H1 (cell line): Measurements from ENCODE around the gene POC1B. TPM values are rescaled to one million over a fixed set of nuclear protein-coding genes. Genes with fewer than 3 reads are reported as not detected.

Source experiments
- CTCF ChIA-PET: fragments of 300-600 bp; sonication (Branson Sonifier 250); formaldehyde crosslinking; loops from one replicate; lab custom pipeline; 2021; ENCODE audit not compliant: partially characterized antibody; lab: Charles Lee
- POLR2A ChIA-PET: fragments of 300-600 bp; sonication (Branson Sonifier 250); formaldehyde crosslinking; loops from one replicate; lab custom pipeline; 2021; ENCODE audit warnings: inconsistent platforms; ENCODE audit not compliant: partially characterized antibody; lab: Charles Lee
- DNase-seq, 2 experiments: peaks; one replicate each; pipeline versions ENCODE4 v3.0.0 to v3.0.0-alpha.2; 2010 to 2022; ENCODE audit warnings: low spot score in 2 of 2, low read depth in 1 of 2, mixed read lengths in 1 of 2
- FAIRE-seq: peaks from 2 replicates; lab custom pipeline; 2011; peaks lifted over from hg19 to GRCh38; lab: Jason Lieb, UNC
- H2AFZ ChIP-seq: 2 replicates; pipeline ENCODE4 v1.8.1; 2012; ENCODE audit warnings: low read length, inconsistent platforms
- H2AK5ac ChIP-seq: 2 replicates; pipeline ENCODE4 v1.6.1; 2013; ENCODE audit warnings: low read depth, low read length
- H2BK120ac ChIP-seq: replicated peaks from 2 replicates; pipeline ENCODE3; 2013; ENCODE audit warnings: low read depth, low read length, inconsistent platforms
- H2BK12ac ChIP-seq: 2 replicates; pipeline ENCODE4 v1.6.1; 2013; ENCODE audit warnings: low read depth, low read length
- H2BK15ac ChIP-seq: 2 replicates; pipeline ENCODE4 v1.6.1; 2013; ENCODE audit warnings: low read length
- H2BK20ac ChIP-seq: 2 replicates; pipeline ENCODE4 v1.6.1; 2013; ENCODE audit warnings: low read length
- H2BK5ac ChIP-seq: 2 replicates; pipeline ENCODE4 v1.6.1; 2013; ENCODE audit warnings: low read depth, low read length
- H3K14ac ChIP-seq: 2 replicates; pipeline ENCODE4 v1.6.1; 2013; ENCODE audit warnings: inconsistent platforms; ENCODE audit not compliant: insufficient read length
- H3K18ac ChIP-seq: 2 replicates; pipeline ENCODE4 v1.6.1; 2013; ENCODE audit warnings: low read length; ENCODE audit errors: extremely low read depth
- H3K23ac ChIP-seq: 2 replicates; pipeline ENCODE4 v1.6.1; 2013; ENCODE audit warnings: inconsistent platforms; ENCODE audit not compliant: insufficient read length
- H3K23me2 ChIP-seq: 2 replicates; pipeline ENCODE4 v1.6.1; 2013; ENCODE audit warnings: low read depth, low read length
- H3K27ac ChIP-seq: 2 replicates; pipeline ENCODE4 v1.6.1; 2011; ENCODE audit warnings: low read depth, low read length, inconsistent platforms
- H3K27me3 ChIP-seq, 4 experiments: replicated peaks in 1 of 4; 1 replicate in 1 of 4; 2 replicates in 3 of 4; pipeline versions ENCODE4 v1.6.1 to v1.8.1; 2011 to 2013; ENCODE audit warnings: low read length in 3 of 4, mild to moderate bottlenecking in 3 of 4, inconsistent platforms in 2 of 4, mixed read lengths in 2 of 4, moderate library complexity in 1 of 4; ENCODE audit not compliant: control insufficient read depth in 3 of 4, insufficient read depth in 3 of 4; ENCODE audit errors: extremely low read depth in 1 of 4
- H3K36me3 ChIP-seq, 4 experiments: 2 replicates each; pipeline versions ENCODE4 v1.6.1 to v1.8.1; 2011 to 2013; ENCODE audit warnings: mild to moderate bottlenecking in 4 of 4, low read length in 3 of 4, moderate library complexity in 2 of 4, control low read depth in 1 of 4, inconsistent platforms in 1 of 4; ENCODE audit not compliant: insufficient read depth in 4 of 4, control insufficient read depth in 2 of 4
- H3K4ac ChIP-seq: replicated peaks from 2 replicates; pipeline ENCODE3; 2013; ENCODE audit warnings: low read length, low read depth, mixed read lengths, inconsistent platforms; ENCODE audit not compliant: insufficient read length
- H3K4me1 ChIP-seq, 4 experiments: replicated peaks in 1 of 4; 1 replicate in 1 of 4; 2 replicates in 3 of 4; pipeline versions ENCODE4 v1.6.1 to v1.8.1; 2011 to 2013; ENCODE audit warnings: low read length in 3 of 4, inconsistent platforms in 2 of 4, mixed read lengths in 1 of 4; ENCODE audit not compliant: insufficient read depth in 4 of 4, control insufficient read depth in 3 of 4
- H3K4me2 ChIP-seq, 2 experiments: 2 replicates each; pipeline versions ENCODE4 v1.6.1 to v1.8.1; 2011 to 2013; ENCODE audit warnings: low read depth in 2 of 2, low read length in 2 of 2, control low read depth in 1 of 2, inconsistent platforms in 1 of 2, mild to moderate bottlenecking in 1 of 2; ENCODE audit not compliant: insufficient read depth in 1 of 2
- H3K4me3 ChIP-seq, 4 experiments: fragments of 200-600, 300-600 bp in 1 of 4; sonication (generic), shearing (Covaris generic), sonication (Bioruptor Twin) in 1 of 4; 2 replicates each; pipeline versions ENCODE4 v1.5.1 to v1.8.1; 2011 to 2016; ENCODE audit warnings: low read length in 4 of 4, low read depth in 3 of 4, control low read depth in 2 of 4, inconsistent platforms in 2 of 4, mild to moderate bottlenecking in 2 of 4, mixed read lengths in 1 of 4, moderate library complexity in 1 of 4; ENCODE audit not compliant: insufficient read depth in 2 of 4; ENCODE audit errors: extremely low read depth in 1 of 4
- H3K56ac ChIP-seq: replicated peaks from 2 replicates; pipeline ENCODE3; 2013; ENCODE audit warnings: low read depth, mild to moderate bottlenecking, mixed read lengths, low read length, inconsistent platforms; ENCODE audit not compliant: insufficient read length
- H3K79me1 ChIP-seq: 2 replicates; pipeline ENCODE4 v1.6.1; 2013; ENCODE audit warnings: low read depth, low read length, control low read depth
- H3K79me2 ChIP-seq, 2 experiments: 2 replicates each; pipeline versions ENCODE4 v1.6.1 to v1.8.1; 2012 to 2013; ENCODE audit warnings: low read length in 2 of 2, mild to moderate bottlenecking in 2 of 2, inconsistent platforms in 1 of 2; ENCODE audit not compliant: insufficient read depth in 2 of 2, control insufficient read depth in 1 of 2
- H3K9ac ChIP-seq, 4 experiments: replicated peaks in 1 of 4; 1 replicate in 1 of 4; 2 replicates in 3 of 4; pipeline versions ENCODE4 v1.6.1 to v1.8.1; 2011 to 2013; ENCODE audit warnings: low read depth in 3 of 4, low read length in 3 of 4, control low read depth in 2 of 4, mild to moderate bottlenecking in 2 of 4, moderate library complexity in 2 of 4, inconsistent platforms in 1 of 4; ENCODE audit errors: extremely low read depth in 1 of 4
- H3K9me3 ChIP-seq, 2 experiments: 2 replicates each; pipeline versions ENCODE4 v1.6.1 to v1.8.1; 2012 to 2013; ENCODE audit warnings: mild to moderate bottlenecking in 2 of 2, moderate library complexity in 2 of 2, control low read depth in 1 of 2, inconsistent platforms in 1 of 2, low read depth in 1 of 2, low read length in 1 of 2, mixed read lengths in 1 of 2; ENCODE audit not compliant: insufficient read depth in 2 of 2
- H4K20me1 ChIP-seq, 2 experiments: replicated peaks in 1 of 2; 2 replicates each; pipeline versions ENCODE3 to v1.8.1; 2011 to 2013; ENCODE audit warnings: inconsistent platforms in 2 of 2, low read length in 2 of 2, mild to moderate bottlenecking in 1 of 2; ENCODE audit not compliant: insufficient read depth in 2 of 2, control insufficient read depth in 1 of 2
- H4K5ac ChIP-seq: 2 replicates; pipeline ENCODE4 v1.6.1; 2013; ENCODE audit warnings: low read length, low read depth, mixed read lengths, inconsistent platforms; ENCODE audit not compliant: insufficient read length
- H4K8ac ChIP-seq: 2 replicates; pipeline ENCODE4 v1.8.0; 2013; ENCODE audit warnings: mild to moderate bottlenecking, moderate library complexity, low read length, inconsistent platforms; ENCODE audit not compliant: insufficient read depth; ENCODE audit errors: extremely low read depth
- H4K91ac ChIP-seq: replicated peaks from 2 replicates; pipeline ENCODE3; 2013; ENCODE audit warnings: low read length, mixed read lengths, inconsistent platforms; ENCODE audit not compliant: insufficient read length
- CBX5 ChIP-seq: fragments of 300-800, 300-1000 bp; sonication (generic); IDR thresholded peaks from 2 replicates; pipeline ENCODE4 v1.7.1; 2016; ENCODE audit warnings: antibody characterized with exemption, low read length, low read depth
- CREB1 ChIP-seq: IDR thresholded peaks from 2 replicates; pipeline ENCODE4 v1.6.1; 2012; ENCODE audit warnings: inconsistent platforms
- FOSL1 ChIP-seq: IDR thresholded peaks from 2 replicates; pipeline ENCODE4 v1.6.1; 2011; ENCODE audit warnings: mild to moderate bottlenecking, low read depth, low read length, moderate library complexity; ENCODE audit not compliant: insufficient read depth
- GABPA ChIP-seq: IDR thresholded peaks from 2 replicates; pipeline ENCODE4 v1.6.1; 2011; ENCODE audit warnings: mild to moderate bottlenecking, low read length, moderate library complexity, borderline replicate concordance; ENCODE audit not compliant: insufficient read depth
- JUND ChIP-seq: IDR thresholded peaks from 2 replicates; pipeline ENCODE4 v1.6.1; 2011; ENCODE audit warnings: mild to moderate bottlenecking, improper control_type of control experiment, low read length
- KDM4A ChIP-seq: IDR thresholded peaks from one replicate; pipeline ENCODE4 v1.7.1; 2012; ENCODE audit warnings: low read depth, mild to moderate bottlenecking, moderate library complexity, low read length, inconsistent platforms; ENCODE audit not compliant: severe bottlenecking
- PHF8 ChIP-seq: fragments of 200-600 bp; sonication (generic); conservative IDR thresholded peaks from 2 replicates; pipeline ENCODE4 v1.7.1; 2012; ENCODE audit warnings: low read depth, mild to moderate bottlenecking, inconsistent platforms, low read length, moderate library complexity
- SIRT6 ChIP-seq: IDR thresholded peaks from one replicate; pipeline ENCODE4 v1.7.1; 2012; ENCODE audit warnings: low read length, inconsistent platforms
- TAF1 ChIP-seq: IDR thresholded peaks from 2 replicates; pipeline ENCODE4 v1.6.1; 2011; ENCODE audit warnings: mild to moderate bottlenecking, low read depth, low read length
- TAF7 ChIP-seq: optimal IDR thresholded peaks from 2 replicates; pipeline ENCODE3; 2011; ENCODE audit warnings: low read depth, mild to moderate bottlenecking, inconsistent platforms, low read length, moderate library complexity, borderline replicate concordance
- WGBS, 2 experiments: shearing (Covaris generic) in 1 of 2; methylation state at CpG; one replicate each; pipeline versions ENCODE4 v1.1.6 to v1.1.7; 2013 to 2015; ENCODE audit warnings: low lambda C conversion rate in 2 of 2, mixed read lengths in 2 of 2, inconsistent platforms in 1 of 2, low coverage in 1 of 2, missing lambda C conversion rate in 1 of 2; ENCODE audit not compliant: insufficient replicate concordance in 2 of 2, insufficient coverage in 1 of 2, insufficient read length in 1 of 2; ENCODE audit errors: extremely low coverage in 1 of 2, missing lambda C conversion rate in 1 of 2; 5-methylcytosine and 5-hydroxymethylcytosine counted together
- polyA plus RNA-seq, 7 experiments: library from polyadenylated mRNA; depleted of rRNA in 3 of 7; stranded (reverse) in 5 of 7; unstranded in 2 of 7; fragments of >200 nt in 5 of 7; fragments of 200-250 nt in 2 of 7; gene quantifications; 1 replicate in 5 of 7; 2 replicates in 1 of 7; 4 replicates in 1 of 7; pipeline versions ENCODE4 v1.2.1 to v1.2.3, GENCODE V29; 2011 to 2013; ENCODE audit warnings: missing spikeins in 2 of 7, mixed read lengths in 2 of 7
- total RNA-seq: library from RNA; stranded (reverse); fragmentation: NEBNext Ultra II Directional; extraction: Animal tissue kit (Norgen Biotek cat#: 25700); gene quantifications from 2 replicates; pipeline ENCODE4 v1.2.1, GENCODE V29; 2021

POC1B gene
- total and polyA plus RNA-seq, 2 of the 8 experiments (the other 6 are each of a cell fraction or from before 2014, with no cell fraction given) = 7.5 to 16.3 TPM

- no peak for DNase-seq
- POLR2A ChIA-PET = no interaction called here
- WGBS, 2 experiments = 96% methylated on average over 19 of the region's 19 CpGs; no CpG with 5 or more reads in 1 of the 2 experiments
Observed at GRCh38 chr12:89499857-89500256, 26.0 kb downstream of the POC1B start.

More at GRCh38 chr12:89499857-89500256, 26.0 kb downstream of the POC1B start:
- no peaks in the 10 kb centered on the region for H3K23me2 ChIP-seq
- no peak overlapping the region for H2AFZ ChIP-seq
- H4K5ac ChIP-seq = no peak overlapping the region
- no peak overlapping the region for H2BK12ac ChIP-seq
- no peak overlapping the region for H3K4me2 ChIP-seq
- H4K20me1 ChIP-seq = peaks cover 0 to 1% of the 10 kb centered on the region in 2 experiments
- no peak for TF ChIP-seq GABPA
- no peak for TF ChIP-seq FOSL1
- TF ChIP-seq CBX5 = no peak
- no peak for TF ChIP-seq TAF1
- TF ChIP-seq TAF7 = no peak
- no peak for TF ChIP-seq KDM4A
- TF ChIP-seq CREB1 = no peak
- no peak for TF ChIP-seq SIRT6
- no peak for TF ChIP-seq JUND
- TF ChIP-seq PHF8 = no peak
- H4K91ac ChIP-seq = no peak overlapping the region
- H3K4me1 ChIP-seq = 0 out of 7 replicates have a peak, but pooled peaks cover 0 to 3% (median 0%) of the 10 kb centered on the region in 4 experiments
- H3K14ac ChIP-seq = no peak overlapping the region
- H3K23ac ChIP-seq = no peak overlapping the region
- H2BK5ac ChIP-seq = no peak overlapping the region
- no peak overlapping the region for H2BK120ac ChIP-seq
- no peaks in the 10 kb centered on the region for H3K79me2 ChIP-seq
- H3K79me1 ChIP-seq = no peaks in the 10 kb centered on the region
- H2BK20ac ChIP-seq = no peak overlapping the region
- H3K27me3 ChIP-seq = no peaks in the 10 kb centered on the region
- CTCF ChIA-PET = interaction anchor here (0.9 to 1.7 kb wide), 2 partner anchors 10 to 25 kb away, joined by 3 to 4 read pairs; partner anchors contain the start of gene GALNT4
- no peak overlapping the region for H4K8ac ChIP-seq
- H2BK15ac ChIP-seq = no peak overlapping the region
- H3K4ac ChIP-seq = no peak overlapping the region
- no peak overlapping the region for H3K18ac ChIP-seq
- no peak for FAIRE-seq
- H3K9ac ChIP-seq = no peak overlapping the region
- no peak overlapping the region for H3K27ac ChIP-seq
- peaks cover 0 to 4% of the 10 kb centered on the region in 2 experiments; a peak in 2 of 4 replicates for H3K9me3 ChIP-seq
- H3K56ac ChIP-seq = no peak overlapping the region
- no peak overlapping the region for H2AK5ac ChIP-seq
- H3K4me3 ChIP-seq = no peak overlapping the region
- H3K36me3 ChIP-seq = no peaks in the 10 kb centered on the region
